ENCODE data around the gene CPE. TPM values are rescaled to one million over a fixed set of nuclear protein-coding genes. Genes with fewer than 3 reads are reported as not detected.

CPE gene
- total and polyA plus RNA-seq, 2 of the 4 experiments (the other 2 are of a cell fraction): 3.6 to 13.5 TPM

DNA sequence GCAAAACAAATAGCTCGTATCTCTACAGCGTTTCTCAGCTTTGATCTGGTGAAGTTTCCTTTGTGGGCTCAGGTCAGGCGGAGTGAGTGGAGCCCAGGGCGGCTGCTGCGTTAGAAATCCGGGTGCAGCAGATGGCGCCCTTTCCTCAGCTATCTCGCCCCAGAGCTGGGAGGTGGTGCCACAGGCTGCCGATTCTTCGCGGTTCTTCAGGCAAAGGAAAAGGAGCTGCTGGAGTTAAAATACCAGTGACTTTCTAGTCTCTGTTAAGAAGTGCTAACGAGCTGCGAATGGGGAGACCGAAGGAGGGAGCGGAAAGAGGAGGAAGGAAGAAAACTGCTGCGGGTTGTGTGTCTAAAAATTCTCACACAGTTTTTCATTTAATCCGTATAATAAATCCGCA, 114.6 kb downstream of the CPE start:
- Histone ChIP-seq H3K4me3 (ENCODE audit: insufficient read depth, low read depth, low read length) (no peak overlapping the region), H2BK120ac (ENCODE audit: low read depth, low read length) (no peak overlapping the region), H4K91ac (ENCODE audit: insufficient read depth, low read depth, low read length) (no peak overlapping the region), H3K23ac (ENCODE audit: low read depth, low read length) (no peak overlapping the region), H3K18ac (ENCODE audit: low read depth, low read length) (no peak overlapping the region), H3K9me3 (ENCODE audit: control insufficient read depth, insufficient read depth, low read length) (no peaks in the 10 kb centered on the region), H2BK5ac (ENCODE audit: low read depth, low read length, poor library complexity, severe bottlenecking) (no peak overlapping the region), H3K4me1 (ENCODE audit: control insufficient read depth, insufficient read depth, low read length) (no peaks in the 10 kb centered on the region), H3K9ac (ENCODE audit: low read depth, low read length) (no peak overlapping the region), H3K14ac (replicated peaks; ENCODE audit: low read depth, low read length) (no peak overlapping the region), H3K4me2 (ENCODE audit: low read depth, low read length) (peak overlapping the region; percentile 81), H2AK9ac (replicated peaks; ENCODE audit: low read depth, low read length, poor library complexity) (no peak overlapping the region), H4K5ac (ENCODE audit: low read depth, low read length) (no peak overlapping the region), H2BK20ac (ENCODE audit: low read depth, low read length) (no peak overlapping the region), H3K27me3 (ENCODE audit: control insufficient read depth, insufficient read depth, low read length) (no peaks in the 10 kb centered on the region), H3K4ac (ENCODE audit: low read depth, low read length) (no peak overlapping the region), H3K27ac (ENCODE audit: insufficient read depth, low read length) (no peak overlapping the region), H2BK15ac (ENCODE audit: low read depth, low read length) (no peak overlapping the region), H2AFZ (replicated peaks; ENCODE audit: low read length, poor library complexity) (peak overlapping the region; percentile 81), H2AK5ac (ENCODE audit: low read depth, low read length) (no peak overlapping the region), H3K79me1 (ENCODE audit: low read depth in 1 of 2, low read length in 2 of 2) (no peaks in the 10 kb centered on the region), H4K8ac (ENCODE audit: low read depth in 2 of 2, low read length in 2 of 2) (no peak overlapping the region), H3K9me1 (ENCODE audit: insufficient read depth, low read length) (no peaks in the 10 kb centered on the region), H3K36me3 (ENCODE audit: control insufficient read depth, insufficient read depth, low read length) (no peaks in the 10 kb centered on the region), H3K56ac (ENCODE audit: extremely low read depth, insufficient read depth, low read length) (no peak overlapping the region), H4K20me1 (ENCODE audit: insufficient read depth, low read length) (no peaks in the 10 kb centered on the region)
- DNase-seq (peak; percentile 38), ATAC-seq (ENCODE audit: low read depth) (peak; percentile 99)
- no TSS peak for BruUV-seq (replicated peaks)
- peak; percentile 47 for TF ChIP-seq SMC3 (IDR thresholded peaks at IDR 0.05; ENCODE audit: low read depth, low read length)
- no peak for TF ChIP-seq MXI1 (IDR thresholded peaks at IDR 0.05; ENCODE audit: borderline replicate concordance, low read depth, low read length)
- TF ChIP-seq, protein P1, sequence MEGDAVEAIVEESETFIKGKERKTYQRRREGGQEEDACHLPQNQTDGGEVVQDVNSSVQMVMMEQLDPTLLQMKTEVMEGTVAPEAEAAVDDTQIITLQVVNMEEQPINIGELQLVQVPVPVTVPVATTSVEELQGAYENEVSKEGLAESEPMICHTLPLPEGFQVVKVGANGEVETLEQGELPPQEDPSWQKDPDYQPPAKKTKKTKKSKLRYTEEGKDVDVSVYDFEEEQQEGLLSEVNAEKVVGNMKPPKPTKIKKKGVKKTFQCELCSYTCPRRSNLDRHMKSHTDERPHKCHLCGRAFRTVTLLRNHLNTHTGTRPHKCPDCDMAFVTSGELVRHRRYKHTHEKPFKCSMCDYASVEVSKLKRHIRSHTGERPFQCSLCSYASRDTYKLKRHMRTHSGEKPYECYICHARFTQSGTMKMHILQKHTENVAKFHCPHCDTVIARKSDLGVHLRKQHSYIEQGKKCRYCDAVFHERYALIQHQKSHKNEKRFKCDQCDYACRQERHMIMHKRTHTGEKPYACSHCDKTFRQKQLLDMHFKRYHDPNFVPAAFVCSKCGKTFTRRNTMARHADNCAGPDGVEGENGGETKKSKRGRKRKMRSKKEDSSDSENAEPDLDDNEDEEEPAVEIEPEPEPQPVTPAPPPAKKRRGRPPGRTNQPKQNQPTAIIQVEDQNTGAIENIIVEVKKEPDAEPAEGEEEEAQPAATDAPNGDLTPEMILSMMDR (conservative IDR thresholded peaks at IDR 0.05; ENCODE audit: low read depth, low read length): peak; percentile 68
- peak; percentile 78 for TF ChIP-seq RAD21 (IDR thresholded peaks at IDR 0.05; ENCODE audit: low read length)
- in situ Hi-C loops (cut with MboI; ENCODE audit: low sequenced_read_pairs): loop anchor here (10.0 kb wide), 1 partner anchor 591 kb away; no protein-coding TSS in a partner anchor
- dilution Hi-C loops (cut with HindIII; ENCODE audit: low sequenced_read_pairs, unreplicated experiment): no loop called here
- CTCF ChIA-PET: interaction anchor here (0.6 to 2.3 kb wide), 14 partner anchors 8 to 598 kb away, joined by 3 to 18 read pairs (median 4); no protein-coding TSS in a partner anchor
- POLR2A ChIA-PET (ENCODE audit: unreplicated experiment): no interaction called here
- WGBS, 2 experiments (ENCODE audit: extremely low coverage in 2 of 2, insufficient read length in 1 of 2): no CpG with 5 or more reads among the region's 18 CpGs
- intact Hi-C loops (cut with micrococcal nuclease): loop anchor here (1.0 to 10.0 kb wide), 3 partner anchors 44 to 1521 kb away; no protein-coding TSS in a partner anchor
